Stromal cell of bone marrow (primary cell): ENCODE measurements around the gene CENPVL1.
"Not testable (repeated sequence)": the region's sequence is repeated elsewhere in the genome, so short reads cannot be mapped to it uniquely, and the experiment has no call there.

ENCODE experiments used
- DNase-seq: peaks from one replicate; pipeline ENCODE4 v3.0.0-alpha.2; 2012; ENCODE audit warnings: low read depth

Gene CENPVL1

DNA sequence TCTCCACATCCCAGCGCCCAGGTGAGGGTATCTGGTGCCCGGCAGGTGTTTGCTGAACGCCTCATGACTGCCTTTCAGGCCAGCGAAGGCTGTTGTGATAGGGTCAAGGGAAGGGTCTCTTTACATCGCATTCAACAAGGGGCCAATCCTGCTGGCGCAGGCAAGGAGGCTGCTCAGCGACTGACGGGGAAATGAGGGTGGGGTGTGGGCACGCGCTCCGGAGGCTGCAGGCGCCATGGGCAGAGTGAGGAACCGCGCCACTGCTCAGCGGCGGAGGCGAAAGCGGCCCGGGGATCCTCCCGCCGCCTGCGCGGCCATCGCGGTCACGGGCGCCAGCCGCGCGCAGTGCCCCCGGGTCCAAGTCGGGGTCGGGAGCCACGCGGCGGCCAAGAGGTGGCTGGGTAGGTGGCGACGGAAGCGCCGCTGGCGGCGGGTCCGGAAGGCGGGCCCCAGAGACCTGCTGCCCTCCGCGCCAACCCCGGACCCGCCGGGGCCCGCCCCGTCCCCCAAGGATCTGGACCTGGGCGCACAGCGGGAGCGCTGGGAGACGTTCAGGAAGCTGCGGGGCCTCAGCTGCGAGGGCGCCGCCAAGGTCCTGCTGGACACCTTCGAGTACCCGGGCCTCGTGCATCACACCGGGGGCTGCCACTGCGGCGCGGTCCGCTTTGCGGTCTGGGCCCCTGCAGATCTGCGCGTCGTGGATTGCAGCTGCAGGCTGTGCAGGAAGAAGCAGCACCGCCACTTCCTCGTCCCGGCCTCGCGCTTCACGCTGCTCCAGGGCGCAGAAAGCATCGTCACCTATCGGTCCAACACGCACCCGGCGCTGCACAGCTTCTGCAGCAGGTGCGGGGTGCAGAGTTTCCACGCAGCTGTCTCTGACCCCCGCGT, at the start of gene CENPVL1:
CENPVL1 (plus strand) TSS at position 236 of the 888 bp plus-strand sequence; CDS start at position 236, 0 bp downstream.
- not testable (repeated sequence) for DNase-seq

GRCh38 chrX:51665981-51666380, 44.3 kb upstream of the CENPVL1 start:
- DNase-seq: no peak

DNA sequence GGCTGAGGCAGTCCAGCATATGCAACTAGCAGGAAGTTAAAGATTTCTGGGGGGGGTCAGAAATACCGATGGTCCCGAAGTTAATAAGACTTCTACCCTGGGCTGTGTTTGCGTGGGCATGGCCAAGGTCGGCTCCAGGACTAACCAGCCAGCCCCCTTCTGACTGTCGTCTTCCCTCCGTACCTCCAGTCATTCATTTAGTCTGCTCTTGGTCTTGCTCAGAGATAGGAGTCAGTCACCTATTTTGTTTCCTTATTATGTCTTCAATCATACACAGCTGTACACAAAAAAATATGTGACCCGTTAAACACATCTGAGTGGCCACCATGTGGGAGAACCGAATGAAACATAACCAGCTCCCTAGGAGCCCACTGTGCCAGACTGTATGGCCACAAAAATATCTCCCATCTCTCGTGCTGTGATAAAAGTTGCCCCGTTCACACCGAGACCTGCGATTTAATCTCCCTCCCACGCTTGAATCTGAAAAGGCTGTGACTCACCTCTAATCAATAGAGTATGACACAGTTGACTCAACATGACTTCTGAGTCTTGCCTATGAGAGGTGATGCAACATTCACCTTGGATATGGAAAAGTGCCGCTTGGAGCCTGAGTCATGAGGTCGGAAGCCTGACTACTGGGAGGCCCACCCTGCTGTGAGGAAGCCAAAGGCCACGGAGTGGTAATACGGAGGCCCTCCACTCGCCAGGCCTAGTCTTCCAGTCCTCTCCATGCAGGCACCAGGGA, 30.5 kb upstream of the CENPVL1 start:
- DNase-seq: not testable (repeated sequence)

DNA sequence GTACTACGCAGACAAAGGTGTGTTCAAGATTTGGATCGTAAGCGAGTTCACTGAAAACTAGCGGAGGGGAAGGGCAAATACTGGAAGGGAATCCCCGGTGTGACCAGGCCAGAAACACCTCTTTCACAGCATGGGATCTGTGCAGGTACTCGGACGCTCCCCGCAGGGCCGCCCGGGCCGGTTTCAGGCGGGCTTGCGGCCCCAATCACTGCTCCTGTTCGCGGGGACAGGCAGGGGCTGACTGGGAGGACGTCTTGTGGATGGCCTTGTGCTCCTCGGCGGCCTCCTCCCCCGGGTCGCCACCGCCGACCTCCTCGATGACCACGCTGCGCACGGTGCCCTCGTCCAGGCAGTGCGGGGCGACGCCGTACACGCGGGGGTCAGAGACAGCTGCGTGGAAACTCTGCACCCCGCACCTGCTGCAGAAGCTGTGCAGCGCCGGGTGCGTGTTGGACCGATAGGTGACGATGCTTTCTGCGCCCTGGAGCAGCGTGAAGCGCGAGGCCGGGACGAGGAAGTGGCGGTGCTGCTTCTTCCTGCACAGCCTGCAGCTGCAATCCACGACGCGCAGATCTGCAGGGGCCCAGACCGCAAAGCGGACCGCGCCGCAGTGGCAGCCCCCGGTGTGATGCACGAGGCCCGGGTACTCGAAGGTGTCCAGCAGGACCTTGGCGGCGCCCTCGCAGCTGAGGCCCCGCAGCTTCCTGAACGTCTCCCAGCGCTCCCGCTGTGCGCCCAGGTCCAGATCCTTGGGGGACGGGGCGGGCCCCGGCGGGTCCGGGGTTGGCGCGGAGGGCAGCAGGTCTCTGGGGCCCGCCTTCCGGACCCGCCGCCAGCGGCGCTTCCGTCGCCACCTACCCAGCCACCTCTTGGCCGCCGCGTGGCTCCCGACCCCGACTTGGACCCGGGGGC, 28.2 kb upstream of the CENPVL1 start:
- not testable (repeated sequence) for DNase-seq

- not testable (repeated sequence) for DNase-seq
Observed at GRCh38 chrX:51682720-51683062, 27.6 kb upstream of the CENPVL1 start, which contains the start of gene CENPVL2. Gene CENPVL2, minus strand, starts transcription at chrX:51682831. Its CDS starts 0 bp downstream, at chrX:51682831.

GRCh38 chrX:51694254-51694653, 16.1 kb upstream of the CENPVL1 start:
- DNase-seq: no peak

GRCh38 chrX:51697397-51697796, 12.9 kb upstream of the CENPVL1 start:
- no peak for DNase-seq

DNA sequence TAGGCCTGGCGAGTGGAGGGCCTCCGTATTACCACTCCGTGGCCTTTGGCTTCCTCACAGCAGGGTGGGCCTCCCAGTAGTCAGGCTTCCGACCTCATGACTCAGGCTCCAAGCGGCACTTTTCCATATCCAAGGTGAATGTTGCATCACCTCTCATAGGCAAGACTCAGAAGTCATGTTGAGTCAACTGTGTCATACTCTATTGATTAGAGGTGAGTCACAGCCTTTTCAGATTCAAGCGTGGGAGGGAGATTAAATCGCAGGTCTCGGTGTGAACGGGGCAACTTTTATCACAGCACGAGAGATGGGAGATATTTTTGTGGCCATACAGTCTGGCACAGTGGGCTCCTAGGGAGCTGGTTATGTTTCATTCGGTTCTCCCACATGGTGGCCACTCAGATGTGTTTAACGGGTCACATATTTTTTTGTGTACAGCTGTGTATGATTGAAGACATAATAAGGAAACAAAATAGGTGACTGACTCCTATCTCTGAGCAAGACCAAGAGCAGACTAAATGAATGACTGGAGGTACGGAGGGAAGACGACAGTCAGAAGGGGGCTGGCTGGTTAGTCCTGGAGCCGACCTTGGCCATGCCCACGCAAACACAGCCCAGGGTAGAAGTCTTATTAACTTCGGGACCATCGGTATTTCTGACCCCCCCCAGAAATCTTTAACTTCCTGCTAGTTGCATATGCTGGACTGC, 2.8 kb downstream of the CENPVL1 start:
- not testable (repeated sequence) for DNase-seq

- DNase-seq: no peak
Observed at GRCh38 chrX:51728202-51728601, 17.9 kb downstream of the CENPVL1 start.

DNA sequence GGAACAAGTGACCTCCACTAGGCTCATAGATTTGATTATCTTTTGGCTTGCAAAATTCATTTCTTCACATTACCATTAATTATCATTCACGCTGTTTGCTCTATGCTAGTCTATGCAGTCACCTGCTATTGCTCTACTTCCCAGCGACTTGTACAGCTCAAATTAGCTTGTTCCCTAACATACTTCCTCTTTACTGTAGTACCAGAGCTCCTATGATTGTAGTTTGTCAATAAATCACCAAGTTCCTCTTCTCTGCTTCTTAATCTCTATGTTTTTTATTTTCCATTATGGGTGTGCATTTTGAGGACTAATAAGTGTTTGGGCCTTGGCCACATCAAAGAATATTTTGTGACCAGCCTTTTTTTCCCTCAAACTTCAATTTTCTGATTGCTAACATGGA, 26.8 kb downstream of the CENPVL1 start:
- no peak for DNase-seq

GRCh38 chrX:51742586-51742985, 32.3 kb downstream of the CENPVL1 start:
- DNase-seq: no peak

DNA sequence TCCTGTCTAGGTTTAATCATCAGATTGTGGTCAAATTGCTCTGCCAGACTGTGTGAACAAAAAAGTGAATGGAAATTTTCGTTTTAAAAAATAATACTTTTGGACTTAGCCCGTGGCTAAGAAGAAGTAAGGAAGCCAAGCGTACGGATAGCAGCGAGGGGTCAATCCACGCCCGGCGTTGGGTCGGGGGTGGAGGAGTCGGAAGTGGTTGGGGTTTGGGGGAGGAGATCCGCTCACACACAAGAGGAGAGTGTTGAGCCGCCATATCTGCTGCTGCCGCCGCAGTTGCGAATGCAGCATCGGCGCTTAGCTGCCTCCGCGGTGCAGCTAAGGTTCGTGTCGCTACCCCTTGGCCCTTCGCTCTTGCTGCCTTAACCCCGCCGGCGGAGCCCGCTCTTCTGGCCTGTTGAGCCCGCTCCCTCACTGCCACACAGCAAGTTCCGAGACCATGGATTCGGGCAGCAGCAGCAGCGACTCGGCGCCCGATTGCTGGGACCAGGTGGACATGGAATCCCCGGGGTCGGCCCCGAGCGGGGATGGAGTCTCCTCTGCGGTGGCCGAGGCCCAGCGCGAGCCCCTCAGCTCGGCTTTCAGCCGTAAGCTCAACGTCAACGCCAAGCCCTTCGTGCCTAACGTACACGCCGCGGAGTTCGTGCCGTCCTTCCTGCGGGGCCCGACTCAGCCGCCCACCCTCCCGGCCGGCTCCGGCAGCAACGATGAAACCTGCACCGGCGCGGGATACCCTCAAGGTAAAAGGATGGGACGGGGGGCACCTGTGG, 33.1 kb downstream of the CENPVL1 start, which contains the start of gene GSPT2:
GSPT2 (plus strand) TSS at position 264 of the 779 bp plus-strand sequence; CDS start at position 449, 185 bp downstream.
- peak; percentile 61 for DNase-seq

DNA sequence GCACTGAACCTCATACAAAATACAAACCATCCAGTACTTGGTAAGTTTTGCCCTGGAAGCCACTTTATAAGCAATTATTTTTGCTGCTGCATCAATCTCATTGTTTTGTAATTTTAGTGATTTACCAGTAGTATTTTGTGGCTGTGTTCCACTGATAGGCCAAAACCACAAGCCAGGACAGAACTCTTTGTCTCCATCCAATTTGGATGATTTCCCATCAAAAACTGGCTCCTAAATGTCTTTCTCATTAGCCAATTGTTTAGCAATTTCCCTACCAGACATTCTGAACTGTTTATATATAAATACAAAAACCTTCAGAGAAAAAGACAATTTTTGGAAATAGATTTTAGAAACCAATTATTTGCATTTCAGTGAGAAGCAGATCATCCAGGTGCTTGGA, 37.4 kb downstream of the CENPVL1 start:
- no peak for DNase-seq

GRCh38 chrX:51759055-51759839, 48.9 kb downstream of the CENPVL1 start:
- DNase-seq: no peak

GRCh38 chrX:51760657-51761056, 50.3 kb downstream of the CENPVL1 start:
- DNase-seq: no peak
